Measurements from ENCODE around the gene SLC15A3. TPM values are rescaled to one million over a fixed set of nuclear protein-coding genes. Genes with fewer than 3 reads are reported as not detected.

Gene SLC15A3
- total and polyA plus RNA-seq, 2 experiments from 2014 or later, result 14.2 to 15.8 TPM

GRCh38 chr11:60960405-60960804 is 8.4 kb upstream of the SLC15A3 start (continued):
- TF ChIP-seq ETS1 (IDR thresholded peaks at IDR 0.05), result no peak
- TF ChIP-seq ZNF114 (CRISPR knock-in tag; IDR thresholded peaks at IDR 0.05), result no peak
- TF ChIP-seq, protein P1, sequence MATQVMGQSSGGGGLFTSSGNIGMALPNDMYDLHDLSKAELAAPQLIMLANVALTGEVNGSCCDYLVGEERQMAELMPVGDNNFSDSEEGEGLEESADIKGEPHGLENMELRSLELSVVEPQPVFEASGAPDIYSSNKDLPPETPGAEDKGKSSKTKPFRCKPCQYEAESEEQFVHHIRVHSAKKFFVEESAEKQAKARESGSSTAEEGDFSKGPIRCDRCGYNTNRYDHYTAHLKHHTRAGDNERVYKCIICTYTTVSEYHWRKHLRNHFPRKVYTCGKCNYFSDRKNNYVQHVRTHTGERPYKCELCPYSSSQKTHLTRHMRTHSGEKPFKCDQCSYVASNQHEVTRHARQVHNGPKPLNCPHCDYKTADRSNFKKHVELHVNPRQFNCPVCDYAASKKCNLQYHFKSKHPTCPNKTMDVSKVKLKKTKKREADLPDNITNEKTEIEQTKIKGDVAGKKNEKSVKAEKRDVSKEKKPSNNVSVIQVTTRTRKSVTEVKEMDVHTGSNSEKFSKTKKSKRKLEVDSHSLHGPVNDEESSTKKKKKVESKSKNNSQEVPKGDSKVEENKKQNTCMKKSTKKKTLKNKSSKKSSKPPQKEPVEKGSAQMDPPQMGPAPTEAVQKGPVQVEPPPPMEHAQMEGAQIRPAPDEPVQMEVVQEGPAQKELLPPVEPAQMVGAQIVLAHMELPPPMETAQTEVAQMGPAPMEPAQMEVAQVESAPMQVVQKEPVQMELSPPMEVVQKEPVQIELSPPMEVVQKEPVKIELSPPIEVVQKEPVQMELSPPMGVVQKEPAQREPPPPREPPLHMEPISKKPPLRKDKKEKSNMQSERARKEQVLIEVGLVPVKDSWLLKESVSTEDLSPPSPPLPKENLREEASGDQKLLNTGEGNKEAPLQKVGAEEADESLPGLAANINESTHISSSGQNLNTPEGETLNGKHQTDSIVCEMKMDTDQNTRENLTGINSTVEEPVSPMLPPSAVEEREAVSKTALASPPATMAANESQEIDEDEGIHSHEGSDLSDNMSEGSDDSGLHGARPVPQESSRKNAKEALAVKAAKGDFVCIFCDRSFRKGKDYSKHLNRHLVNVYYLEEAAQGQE (IDR thresholded peaks at IDR 0.05; ENCODE audit: unreplicated experiment), result no peak
- no peak for TF ChIP-seq ZNF331 (CRISPR knock-in tag; IDR thresholded peaks at IDR 0.05; ENCODE audit: low read depth)
- no peak for TF ChIP-seq CREB1 (CRISPR knock-in tag; IDR thresholded peaks at IDR 0.05; ENCODE audit: low read depth)

DNA sequence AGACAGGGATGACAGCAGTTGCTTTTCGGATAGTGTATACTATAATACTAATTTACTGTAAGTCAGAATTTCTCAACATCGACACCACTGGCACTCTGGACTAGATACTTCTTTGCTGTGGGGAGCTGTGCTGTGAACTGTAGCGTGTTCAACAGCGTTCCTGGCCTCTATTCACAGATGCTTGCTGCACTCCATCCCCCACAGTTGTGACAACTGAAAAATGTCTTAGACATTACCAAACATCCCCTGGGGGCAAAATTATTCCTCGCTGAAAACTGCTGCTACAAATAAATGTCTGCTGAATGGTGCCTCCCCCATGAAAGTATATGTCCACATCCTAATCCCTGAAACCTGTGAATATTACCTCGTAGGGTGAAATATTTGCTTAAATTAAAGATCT is 7.5 kb upstream of the SLC15A3 start:
- H3K27me3 Mint-ChIP-seq (ENCODE audit: insufficient read depth, low read depth, poor library complexity), result peaks cover 3% of the 10 kb centered on the region
- TF ChIP-seq EZH2phosphoT487 (IDR thresholded peaks at IDR 0.05; ENCODE audit: unreplicated experiment), result no peak
- TF ChIP-seq POLR2AphosphoS5 (IDR thresholded peaks at IDR 0.05; ENCODE audit: low read depth), result no peak
- TF ChIP-seq EZH2 (IDR thresholded peaks at IDR 0.05; ENCODE audit: low read depth, unreplicated experiment), result no peak
- TF ChIP-seq ZNF331 (CRISPR knock-in tag; IDR thresholded peaks at IDR 0.05; ENCODE audit: low read depth), result no peak
- no peak for TF ChIP-seq JUNB (IDR thresholded peaks at IDR 0.05; ENCODE audit: unreplicated experiment)
- TF ChIP-seq, protein P1 (IDR thresholded peaks at IDR 0.05; ENCODE audit: unreplicated experiment), result no peak
- TF ChIP-seq, protein P2, sequence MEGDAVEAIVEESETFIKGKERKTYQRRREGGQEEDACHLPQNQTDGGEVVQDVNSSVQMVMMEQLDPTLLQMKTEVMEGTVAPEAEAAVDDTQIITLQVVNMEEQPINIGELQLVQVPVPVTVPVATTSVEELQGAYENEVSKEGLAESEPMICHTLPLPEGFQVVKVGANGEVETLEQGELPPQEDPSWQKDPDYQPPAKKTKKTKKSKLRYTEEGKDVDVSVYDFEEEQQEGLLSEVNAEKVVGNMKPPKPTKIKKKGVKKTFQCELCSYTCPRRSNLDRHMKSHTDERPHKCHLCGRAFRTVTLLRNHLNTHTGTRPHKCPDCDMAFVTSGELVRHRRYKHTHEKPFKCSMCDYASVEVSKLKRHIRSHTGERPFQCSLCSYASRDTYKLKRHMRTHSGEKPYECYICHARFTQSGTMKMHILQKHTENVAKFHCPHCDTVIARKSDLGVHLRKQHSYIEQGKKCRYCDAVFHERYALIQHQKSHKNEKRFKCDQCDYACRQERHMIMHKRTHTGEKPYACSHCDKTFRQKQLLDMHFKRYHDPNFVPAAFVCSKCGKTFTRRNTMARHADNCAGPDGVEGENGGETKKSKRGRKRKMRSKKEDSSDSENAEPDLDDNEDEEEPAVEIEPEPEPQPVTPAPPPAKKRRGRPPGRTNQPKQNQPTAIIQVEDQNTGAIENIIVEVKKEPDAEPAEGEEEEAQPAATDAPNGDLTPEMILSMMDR (conservative IDR thresholded peaks at IDR 0.05; ENCODE audit: low read depth in 2 of 2), result no peak
- TF ChIP-seq ETS1 (IDR thresholded peaks at IDR 0.05), result no peak
- TF ChIP-seq NANOG (IDR thresholded peaks at IDR 0.05; ENCODE audit: borderline replicate concordance), result no peak
- no peak for TF ChIP-seq ZNF114 (CRISPR knock-in tag; IDR thresholded peaks at IDR 0.05)
- no peak for TF ChIP-seq CREB1 (CRISPR knock-in tag; IDR thresholded peaks at IDR 0.05; ENCODE audit: low read depth)

More for the DNA sequence above, 7.5 kb upstream of the SLC15A3 start:
- no peak overlapping the region for H3K4me2 ChIP-seq
- ATAC-seq (no peak), DNase-seq (ENCODE audit: low spot score) (no peak)
- H3K79me2 ChIP-seq (replicated peaks; ENCODE audit: insufficient read depth), result no peaks in the 10 kb centered on the region
- no peak overlapping the region for H2AFZ ChIP-seq
- no peaks in the 10 kb centered on the region for H4K20me1 ChIP-seq (replicated peaks; ENCODE audit: insufficient read depth)
- no peaks in the 10 kb centered on the region for H3K36me3 Mint-ChIP-seq (ENCODE audit: low read depth)
- no peaks in the 10 kb centered on the region for H3K4me1 ChIP-seq (ENCODE audit: insufficient read depth)
- no peaks in the 10 kb centered on the region for H3F3A ChIP-seq (replicated peaks; ENCODE audit: low read depth)
- no peaks in the 10 kb centered on the region for H3K4me1 Mint-ChIP-seq
- no peaks in the 10 kb centered on the region for H3K27me3 ChIP-seq (ENCODE audit: insufficient read depth)
- H3K27ac ChIP-seq (ENCODE audit: low read depth), result no peak overlapping the region
- no peak overlapping the region for H3K4me3 Mint-ChIP-seq
- H3K27ac Mint-ChIP-seq, result no peak overlapping the region
- no peaks in the 10 kb centered on the region for H3K9me2 ChIP-seq (ENCODE audit: insufficient read depth)
- no peaks in the 10 kb centered on the region for H3K36me3 ChIP-seq (ENCODE audit: insufficient read depth)
- H3K4me3 ChIP-seq, result no peak overlapping the region
- no peaks in the 10 kb centered on the region for H3K9me3 Mint-ChIP-seq
